Right renal cortex interstitium (tissue), 3 donors: ENCODE data around the gene ATP1A1. TPM values are rescaled to one million over a fixed set of nuclear protein-coding genes. Genes with fewer than 3 reads are reported as not detected.

Experiments
- DNase-seq, 3 donors: peaks; one replicate each; pipeline ENCODE4 v3.0.0-alpha.2; 2013; ENCODE audit warnings: low read depth in 3 of 3, low spot score in 2 of 3
- polyA plus RNA-seq, 3 donors: library from polyadenylated mRNA; unstranded; fragments of 120-200 nt; gene quantifications; one replicate each; pipeline ENCODE4 v1.2.1, GENCODE V29; 2013; ENCODE audit not compliant: insufficient read length in 3 of 3

ATP1A1 gene
- polyA plus RNA-seq, 3 donors, result 873 to 1,123 (median 1,088) TPM

- no peak for DNase-seq
Observed at GRCh38 chr1:116433275-116434257, 60.5 kb downstream of the ATP1A1 start.

- DNase-seq, result no peak
Observed at GRCh38 chr1:116434849-116435248, 61.8 kb downstream of the ATP1A1 start.

GRCh38 chr1:116435806-116436610 is 63.0 kb downstream of the ATP1A1 start:
- no peak for DNase-seq

GRCh38 chr1:116436611-116436970 is 63.5 kb downstream of the ATP1A1 start:
- no peak for DNase-seq

- no peak for DNase-seq
Observed at GRCh38 chr1:116439701-116440100, 66.7 kb downstream of the ATP1A1 start.

GRCh38 chr1:116440731-116441130 is 67.7 kb downstream of the ATP1A1 start:
- no peak for DNase-seq

- DNase-seq, result no peak
Observed at GRCh38 chr1:116445534-116445933, 72.5 kb downstream of the ATP1A1 start.

- no peak for DNase-seq
Observed at GRCh38 chr1:116446686-116447085, 73.6 kb downstream of the ATP1A1 start.

GRCh38 chr1:116448785-116449385 is 75.8 kb downstream of the ATP1A1 start:
- no peak for DNase-seq

- DNase-seq, result no peak
Observed at GRCh38 chr1:116449578-116449977, 76.5 kb downstream of the ATP1A1 start.

GRCh38 chr1:116451702-116452101 is 78.7 kb downstream of the ATP1A1 start:
- DNase-seq, result no peak

GRCh38 chr1:116453481-116453880 is 80.4 kb downstream of the ATP1A1 start:
- no peak for DNase-seq

GRCh38 chr1:116453906-116454305 is 80.9 kb downstream of the ATP1A1 start:
- no peak for DNase-seq

Other genes starting within 250 kb of the ATP1A1 start
- 10 to 100 TPM; 16.8 to 17.7 (median 17.7) TPM for gene CD58, start 197.8 kb downstream of the ATP1A1 start, polyA plus RNA-seq